ENCODE results near the gene APOBR. TPM values are rescaled to one million over a fixed set of nuclear protein-coding genes. Genes with fewer than 3 reads are reported as not detected.

APOBR gene
- total RNA-seq, 1 experiment from 2014 or later, result not detected

Other genes starting within 250 kb of the APOBR start
- 0.45 and 0.48 TPM in 2 replicates for gene SBK1, start 202.1 kb upstream of the APOBR start, total RNA-seq (2014; rRNA removed; shearing (Covaris generic))
- gene NPIPB6, start 131.1 kb upstream of the APOBR start, total RNA-seq (2014; rRNA removed; shearing (Covaris generic)), result 1.2 TPM in 1 of 2 replicates, not detected in the other
- 28.3 and 70.4 TPM in 2 replicates for gene EIF3CL, start 90.8 kb upstream of the APOBR start, total RNA-seq (2014; rRNA removed; shearing (Covaris generic))
- not detected in 2 replicates for gene NPIPB7, start 22.3 kb upstream of the APOBR start, total RNA-seq (2014; rRNA removed; shearing (Covaris generic))
- gene CLN3, start 2.6 kb upstream of the APOBR start, total RNA-seq (2014; rRNA removed; shearing (Covaris generic)), result 23.7 and 27.0 TPM in 2 replicates
- gene IL27, start 12.2 kb downstream of the APOBR start, total RNA-seq (2014; rRNA removed; shearing (Covaris generic)), result not detected in 2 replicates
- 12.8 and 72.5 TPM in 2 replicates for gene NUPR1, start 44.3 kb downstream of the APOBR start, total RNA-seq (2014; rRNA removed; shearing (Covaris generic))
- 24.3 and 26.7 TPM in 2 replicates for gene SGF29, start 59.3 kb downstream of the APOBR start, total RNA-seq (2014; rRNA removed; shearing (Covaris generic))
- gene SULT1A2, start 102.4 kb downstream of the APOBR start, total RNA-seq (2014; rRNA removed; shearing (Covaris generic)), result 0.17 and 0.21 TPM in 2 replicates
- gene SULT1A1, start 115.4 kb downstream of the APOBR start, total RNA-seq (2014; rRNA removed; shearing (Covaris generic)), result 94.4 and 111 TPM in 2 replicates
- gene NPIPB8, start 143.4 kb downstream of the APOBR start, total RNA-seq (2014; rRNA removed; shearing (Covaris generic)), result 0.14 TPM in 1 of 2 replicates, not detected in the other
- gene EIF3C, start 216.8 kb downstream of the APOBR start, total RNA-seq (2014; rRNA removed; shearing (Covaris generic)), result 84.7 and 109 TPM in 2 replicates